ENCODE results near the gene RXRA. TPM values are rescaled to one million over a fixed set of nuclear protein-coding genes. Genes with fewer than 3 reads are reported as not detected.

Gene RXRA
- total RNA-seq, 6 experiments from 2014 or later: 105 to 165 (median 131) TPM

DNA sequence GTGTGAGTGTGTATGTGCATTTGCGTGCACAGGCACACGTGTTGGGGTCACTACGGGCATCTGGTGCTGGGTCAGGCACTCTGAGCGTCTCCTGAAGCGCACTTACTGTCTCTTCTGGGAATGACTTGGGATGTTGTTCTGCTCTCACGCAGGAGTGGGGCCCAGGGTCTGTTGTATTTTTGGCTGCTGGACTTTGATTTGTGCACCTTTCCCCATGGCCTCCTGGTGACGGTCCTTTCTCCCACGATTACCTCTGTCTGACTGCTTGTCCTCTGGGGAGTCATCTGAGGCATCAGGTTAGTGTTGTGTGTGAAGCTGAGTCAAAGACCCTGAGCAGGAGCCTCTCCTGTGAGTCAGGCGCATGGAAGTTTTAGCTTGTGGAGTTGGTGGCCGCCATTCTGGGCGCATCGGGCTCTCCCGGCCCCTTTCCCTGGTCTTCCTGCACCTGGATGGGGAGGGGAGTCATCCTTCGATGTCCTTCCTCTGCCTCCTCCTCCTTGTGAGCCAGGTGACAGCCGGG lies 62.1 kb downstream of the RXRA start:
- no peaks in the 10 kb centered on the region for H3K9me3 ChIP-seq
- ATAC-seq (peak in 1 of 4 donors; percentile 2), DNase-seq (no peak)
- 23% methylated on average over 5 of the region's 15 CpGs for WGBS (ENCODE audit: insufficient coverage, low coverage, low lambda C conversion rate, missing lambda C conversion rate)
- peaks cover 0 to 81% (median 42%) of the 10 kb centered on the region in 4 donors for H3K4me1 ChIP-seq
- TF ChIP-seq CTCF (IDR thresholded peaks at IDR 0.05) (no peak), POLR2A (IDR thresholded peaks at IDR 0.05) (no peak)
- intact Hi-C loops (cut with DNase I): loop anchor here in 1 of 2 donors (10.0 kb wide), 1 partner anchor 46 kb away; no protein-coding TSS in a partner anchor
- H3K36me3 ChIP-seq: peaks cover 0 to 9% (median 2%) of the 10 kb centered on the region in 4 donors
- no peak overlapping the region for H3K4me3 ChIP-seq
- no peaks in the 10 kb centered on the region for H3K27me3 ChIP-seq
- peak overlapping the region in 2 of 3 donors; percentile 33 to 53 for H3K27ac ChIP-seq

- Histone ChIP-seq H3K27me3 (no peaks in the 10 kb centered on the region), H3K27ac (peak overlapping the region in 2 of 3 donors; percentile 26 to 33), H3K4me3 (no peak overlapping the region), H3K4me1 (peaks cover 0 to 74% (median 39%) of the 10 kb centered on the region in 4 donors), H3K9me3 (no peaks in the 10 kb centered on the region), H3K36me3 (peaks cover 0 to 9% (median 2%) of the 10 kb centered on the region in 4 donors)
- DNase-seq (no peak), ATAC-seq (no peak)
- intact Hi-C loops (cut with DNase I): loop anchor here in 1 of 2 donors (10.0 kb wide), 1 partner anchor 46 kb away; no protein-coding TSS in a partner anchor
- no peak for TF ChIP-seq POLR2A (IDR thresholded peaks at IDR 0.05)
- no peak for TF ChIP-seq CTCF (IDR thresholded peaks at IDR 0.05)
- WGBS (ENCODE audit: insufficient coverage, low coverage, low lambda C conversion rate, missing lambda C conversion rate): 72% methylated on average over 7 of the region's 17 CpGs
These were observed 62.7 kb downstream of the RXRA start for GRCh38 chr9:134388976-134389375.

- intact Hi-C loops (cut with DNase I): loop anchor here in 1 of 2 donors (10.0 kb wide), 1 partner anchor 45 kb away; no protein-coding TSS in a partner anchor
- H3K9me3 ChIP-seq: no peaks in the 10 kb centered on the region
- no peak overlapping the region for H3K4me3 ChIP-seq
- ATAC-seq (peak in 1 of 4 donors; percentile 12), DNase-seq (no peak)
- WGBS (ENCODE audit: insufficient coverage, low coverage, low lambda C conversion rate, missing lambda C conversion rate): no CpG with 5 or more reads among the region's 13 CpGs
- H3K27me3 ChIP-seq: no peaks in the 10 kb centered on the region
- H3K27ac ChIP-seq: peak overlapping the region in 2 of 3 donors; percentile 26 to 33
- peaks cover 0 to 9% (median 2%) of the 10 kb centered on the region in 4 donors for H3K36me3 ChIP-seq
- TF ChIP-seq POLR2A (IDR thresholded peaks at IDR 0.05) (no peak), CTCF (IDR thresholded peaks at IDR 0.05) (no peak)
- peaks cover 0 to 74% (median 38%) of the 10 kb centered on the region in 4 donors for H3K4me1 ChIP-seq
These were observed 63.4 kb downstream of the RXRA start for GRCh38 chr9:134389642-134390041.

GRCh38 chr9:134390537-134390936 lies 64.3 kb downstream of the RXRA start:
- DNase-seq: no peak
- Histone ChIP-seq H3K27me3 (no peaks in the 10 kb centered on the region), H3K36me3 (peaks cover 0 to 9% (median 2%) of the 10 kb centered on the region in 4 donors), H3K4me3 (no peak overlapping the region), H3K9me3 (no peaks in the 10 kb centered on the region), H3K4me1 (peaks cover 0 to 74% (median 38%) of the 10 kb centered on the region in 4 donors), H3K27ac (no peak overlapping the region)
- intact Hi-C loops (cut with DNase I): no loop called here
- TF ChIP-seq POLR2A (IDR thresholded peaks at IDR 0.05): no peak
- TF ChIP-seq CTCF (IDR thresholded peaks at IDR 0.05): no peak
- ATAC-seq: no peak
- WGBS (ENCODE audit: insufficient coverage, low coverage, low lambda C conversion rate, missing lambda C conversion rate): no CpG with 5 or more reads among the region's 17 CpGs
